ENCODE measurements around the gene TFF1. TPM values are rescaled to one million over a fixed set of nuclear protein-coding genes. Genes with fewer than 3 reads are reported as not detected.
A peak's percentile ranks its signal among the peaks of the same experiment; 100 is the strongest.

The TFF1 gene
- total RNA-seq, 1 donor from 2014 or later: not detected

DNA sequence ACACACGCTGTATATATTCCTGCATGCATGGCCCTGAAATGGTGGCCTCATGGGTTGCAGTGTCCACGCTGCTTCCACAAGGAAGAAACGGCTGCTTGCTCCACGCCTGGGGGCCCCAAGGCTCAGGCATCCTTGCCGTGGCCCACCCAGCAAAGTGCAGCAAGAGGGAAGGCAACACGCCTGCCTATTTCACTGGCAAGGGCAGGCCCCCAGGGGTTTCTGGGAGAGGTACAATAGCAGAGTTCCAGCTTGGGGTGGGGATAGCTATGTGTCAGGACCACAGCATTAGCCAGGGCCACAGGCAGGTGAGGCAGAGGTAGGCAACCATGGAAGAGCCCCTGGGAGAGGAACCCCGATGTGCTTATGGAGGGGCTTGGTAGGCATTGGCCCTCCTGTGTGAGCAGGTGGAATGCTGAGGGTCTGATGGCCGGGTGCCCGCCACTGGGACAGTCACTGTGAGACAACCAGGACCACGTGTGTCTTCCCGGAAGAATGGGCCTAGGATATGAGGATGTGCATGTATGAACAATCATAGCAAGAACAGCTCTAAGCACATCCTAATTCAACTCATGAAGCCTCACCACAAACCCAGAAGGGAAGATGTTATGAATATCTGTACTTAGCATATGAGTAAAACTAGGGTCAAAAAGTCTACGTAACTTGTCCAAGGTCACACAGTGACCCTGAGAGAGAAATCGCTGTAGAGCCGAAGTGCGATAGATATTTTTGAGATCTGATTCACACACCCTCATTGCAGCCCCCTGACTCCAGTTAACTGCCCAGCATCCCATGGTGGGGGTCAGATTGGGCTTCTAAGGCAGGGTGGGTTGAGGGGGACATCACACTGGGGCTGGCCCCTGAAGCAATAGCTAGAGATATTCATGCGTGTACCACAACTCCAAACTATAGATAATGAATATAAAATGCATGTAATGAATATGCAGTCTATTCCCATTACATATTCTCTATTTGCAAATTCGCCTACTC is 27.3 kb downstream of the TFF1 start:
- H3K4me1 Mint-ChIP-seq (ENCODE audit: low read depth): peaks cover 12% of the 10 kb centered on the region

GRCh38 chr21:42337830-42338728 is 28.3 kb downstream of the TFF1 start:
- peak; percentile 66 for DNase-seq (ENCODE audit: low spot score)

More for the DNA sequence above, 27.3 kb downstream of the TFF1 start:
- DNase-seq (ENCODE audit: low spot score): no peak
- no peak overlapping the region for H3K4me3 Mint-ChIP-seq
- no peaks in the 10 kb centered on the region for H3K36me3 Mint-ChIP-seq (ENCODE audit: low read depth)
- intact Hi-C loops (cut with micrococcal nuclease): loop anchor here (1.0 to 5.0 kb wide), 4 partner anchors 53 to 188 kb away; no protein-coding TSS in a partner anchor
- no peak overlapping the region for H3K27ac Mint-ChIP-seq
- H3K9me3 Mint-ChIP-seq: peaks cover 7% of the 10 kb centered on the region
- peaks cover 24% of the 10 kb centered on the region for H3K27me3 Mint-ChIP-seq (ENCODE audit: insufficient read depth)

DNA sequence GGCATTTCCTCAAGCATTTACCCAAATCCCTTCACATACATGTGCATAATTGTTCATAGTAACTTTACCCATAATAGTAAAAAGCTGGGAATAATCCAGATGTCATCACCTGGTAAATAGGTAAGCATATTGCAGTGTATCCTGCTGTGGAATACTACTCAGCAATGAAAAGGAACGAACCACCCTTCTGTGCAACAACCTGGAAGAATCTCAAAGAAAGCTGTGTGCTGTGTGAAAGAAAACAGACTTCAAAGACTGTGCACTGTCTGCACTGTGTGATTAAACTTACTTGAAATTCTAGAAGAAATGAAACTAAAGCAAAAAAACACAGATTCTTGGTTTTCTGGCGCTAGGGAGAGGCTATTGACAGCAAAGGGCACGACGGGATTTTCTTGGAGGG is 29.1 kb downstream of the TFF1 start:
- Mint-ChIP-seq H3K4me3 (no peak overlapping the region), H3K9me3 (peaks cover 7% of the 10 kb centered on the region), H3K27ac (no peak overlapping the region), H3K36me3 (ENCODE audit: low read depth) (no peaks in the 10 kb centered on the region), H3K27me3 (ENCODE audit: insufficient read depth) (peaks cover 30% of the 10 kb centered on the region), H3K4me1 (ENCODE audit: low read depth) (peaks cover 12% of the 10 kb centered on the region)
- intact Hi-C loops (cut with micrococcal nuclease): loop anchor here (5.0 kb wide), 3 partner anchors 55 to 190 kb away; no protein-coding TSS in a partner anchor
- no peak for DNase-seq (ENCODE audit: low spot score)

More at GRCh38 chr21:42337830-42338728, 28.3 kb downstream of the TFF1 start:
- intact Hi-C loops (cut with micrococcal nuclease): loop anchor here (1.0 to 5.0 kb wide), 4 partner anchors 54 to 189 kb away; no protein-coding TSS in a partner anchor
- H3K4me1 Mint-ChIP-seq (ENCODE audit: low read depth): peaks cover 12% of the 10 kb centered on the region
- peaks cover 28% of the 10 kb centered on the region for H3K27me3 Mint-ChIP-seq (ENCODE audit: insufficient read depth)
- peak overlapping the region; percentile 15 for H3K27ac Mint-ChIP-seq
- H3K9me3 Mint-ChIP-seq: peaks cover 7% of the 10 kb centered on the region
- no peak overlapping the region for H3K4me3 Mint-ChIP-seq
- no peaks in the 10 kb centered on the region for H3K36me3 Mint-ChIP-seq (ENCODE audit: low read depth)

DNA sequence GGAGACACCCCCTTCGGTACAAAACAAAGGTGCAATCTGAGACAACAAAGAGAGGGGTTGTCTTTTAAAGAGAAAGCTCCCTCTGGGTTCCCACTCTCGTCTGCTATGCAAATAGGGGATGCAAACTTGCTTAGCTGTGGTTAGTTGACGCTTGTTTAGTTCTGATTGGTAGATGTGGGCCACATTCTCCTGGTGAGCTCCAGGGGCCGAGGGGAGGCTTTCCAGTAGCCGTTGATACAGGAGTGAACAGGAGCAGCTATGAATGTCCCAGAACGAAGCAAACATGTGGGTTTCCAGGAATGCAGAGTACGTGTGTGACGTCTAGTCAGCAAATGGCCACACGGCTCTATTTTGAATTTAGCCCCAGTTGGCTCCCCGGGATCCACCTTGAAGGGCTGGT is 30.3 kb downstream of the TFF1 start:
- intact Hi-C loops (cut with micrococcal nuclease): loop anchor here (5.0 kb wide), 3 partner anchors 56 to 191 kb away; no protein-coding TSS in a partner anchor
- H3K27me3 Mint-ChIP-seq (ENCODE audit: insufficient read depth): peaks cover 35% of the 10 kb centered on the region
- H3K4me3 Mint-ChIP-seq: no peak overlapping the region
- H3K9me3 Mint-ChIP-seq: peaks cover 19% of the 10 kb centered on the region
- H3K36me3 Mint-ChIP-seq (ENCODE audit: low read depth): peaks cover 2% of the 10 kb centered on the region
- no peak for DNase-seq (ENCODE audit: low spot score)
- no peak overlapping the region for H3K27ac Mint-ChIP-seq
- H3K4me1 Mint-ChIP-seq (ENCODE audit: low read depth): peaks cover 12% of the 10 kb centered on the region

DNA sequence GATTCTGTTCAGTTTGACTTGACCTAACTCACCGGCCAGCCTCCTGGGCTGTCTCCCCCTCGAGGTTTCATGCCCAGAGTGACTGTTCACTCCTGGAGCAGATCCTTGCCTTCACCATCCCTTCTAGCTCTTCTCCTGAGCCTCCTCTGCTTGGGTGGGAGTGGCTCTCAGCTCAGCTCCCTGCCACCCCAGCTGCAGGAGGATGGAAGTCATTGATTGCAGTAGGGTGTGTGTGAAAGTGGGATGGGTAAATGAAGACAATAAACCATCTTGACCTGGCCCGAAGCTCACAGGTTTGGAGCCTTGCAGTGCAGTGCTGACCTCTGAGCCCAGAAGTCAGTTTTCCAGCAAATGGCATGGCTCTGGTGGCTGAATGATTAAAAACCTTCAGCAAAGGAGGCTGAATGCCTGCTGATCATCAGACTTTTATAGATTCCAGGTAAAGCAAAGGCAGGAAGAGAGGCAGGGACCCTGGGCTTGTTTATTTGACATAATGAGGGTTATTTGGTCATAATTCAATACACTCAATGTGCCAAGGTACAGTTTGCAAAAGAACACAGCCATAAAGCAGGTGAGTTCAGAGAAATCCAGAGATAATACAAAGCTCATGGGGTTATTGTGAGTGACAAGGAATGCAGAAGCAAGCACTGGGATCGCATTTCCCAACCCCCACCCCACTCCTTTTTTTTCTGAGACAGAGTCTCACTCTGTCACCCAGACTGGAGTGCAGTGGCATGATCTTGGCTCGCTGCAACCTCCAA is 33.6 kb downstream of the TFF1 start:
- Mint-ChIP-seq H3K36me3 (ENCODE audit: low read depth) (peaks cover 2% of the 10 kb centered on the region), H3K4me3 (no peak overlapping the region), H3K4me1 (ENCODE audit: low read depth) (peaks cover 7% of the 10 kb centered on the region), H3K9me3 (peaks cover 24% of the 10 kb centered on the region), H3K27me3 (ENCODE audit: insufficient read depth) (peaks cover 51% of the 10 kb centered on the region), H3K27ac (no peak overlapping the region)
- intact Hi-C loops (cut with micrococcal nuclease): no loop called here
- DNase-seq (ENCODE audit: low spot score): no peak

- Mint-ChIP-seq H3K4me3 (no peak overlapping the region), H3K36me3 (ENCODE audit: low read depth) (peaks cover 2% of the 10 kb centered on the region), H3K27ac (no peak overlapping the region), H3K4me1 (ENCODE audit: low read depth) (no peaks in the 10 kb centered on the region), H3K9me3 (peaks cover 18% of the 10 kb centered on the region), H3K27me3 (ENCODE audit: insufficient read depth) (peaks cover 48% of the 10 kb centered on the region)
- DNase-seq (ENCODE audit: low spot score): no peak
- intact Hi-C loops (cut with micrococcal nuclease): no loop called here
These were observed 34.7 kb downstream of the TFF1 start for GRCh38 chr21:42331660-42332059.

GRCh38 chr21:42330380-42331371 is 35.7 kb downstream of the TFF1 start:
- H3K36me3 Mint-ChIP-seq (ENCODE audit: low read depth): peaks cover 2% of the 10 kb centered on the region
- H3K27ac Mint-ChIP-seq: no peak overlapping the region
- peaks cover 47% of the 10 kb centered on the region for H3K27me3 Mint-ChIP-seq (ENCODE audit: insufficient read depth)
- peaks cover 18% of the 10 kb centered on the region for H3K9me3 Mint-ChIP-seq
- intact Hi-C loops (cut with micrococcal nuclease): no loop called here
- H3K4me1 Mint-ChIP-seq (ENCODE audit: low read depth): no peaks in the 10 kb centered on the region
- no peak for DNase-seq (ENCODE audit: low spot score)
- no peak overlapping the region for H3K4me3 Mint-ChIP-seq

GRCh38 chr21:42324896-42325295 is 41.4 kb downstream of the TFF1 start:
- Mint-ChIP-seq H3K27me3 (ENCODE audit: insufficient read depth) (peaks cover 37% of the 10 kb centered on the region), H3K9me3 (no peaks in the 10 kb centered on the region), H3K4me3 (no peak overlapping the region), H3K4me1 (ENCODE audit: low read depth) (no peaks in the 10 kb centered on the region), H3K36me3 (ENCODE audit: low read depth) (no peaks in the 10 kb centered on the region), H3K27ac (no peak overlapping the region)
- intact Hi-C loops (cut with micrococcal nuclease): no loop called here
- DNase-seq (ENCODE audit: low spot score): no peak

DNA sequence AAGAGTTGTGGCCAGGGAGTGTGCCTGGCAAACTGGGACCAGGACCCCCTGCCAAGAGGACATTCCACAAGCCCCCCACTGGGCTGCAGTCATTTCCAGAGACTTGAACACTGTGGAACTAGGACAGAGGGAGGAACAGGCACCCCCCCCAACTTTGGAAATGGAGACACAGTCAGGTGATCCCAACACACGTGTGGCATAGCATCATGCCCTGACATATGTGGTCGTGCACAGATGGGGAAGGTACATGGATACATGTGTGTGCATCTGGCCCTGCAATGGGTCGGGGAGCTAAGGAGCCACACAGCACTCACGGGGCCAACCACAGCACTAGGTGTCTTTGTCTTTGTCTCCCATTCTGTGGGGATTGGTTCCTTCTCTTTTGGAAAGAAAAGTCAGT is 44.5 kb downstream of the TFF1 start:
- intact Hi-C loops (cut with micrococcal nuclease): no loop called here
- H3K9me3 Mint-ChIP-seq: no peaks in the 10 kb centered on the region
- no peak overlapping the region for H3K4me3 Mint-ChIP-seq
- peaks cover 26% of the 10 kb centered on the region for H3K27me3 Mint-ChIP-seq (ENCODE audit: insufficient read depth)
- DNase-seq (ENCODE audit: low spot score): no peak
- no peaks in the 10 kb centered on the region for H3K36me3 Mint-ChIP-seq (ENCODE audit: low read depth)
- no peak overlapping the region for H3K27ac Mint-ChIP-seq
- no peaks in the 10 kb centered on the region for H3K4me1 Mint-ChIP-seq (ENCODE audit: low read depth)

DNA sequence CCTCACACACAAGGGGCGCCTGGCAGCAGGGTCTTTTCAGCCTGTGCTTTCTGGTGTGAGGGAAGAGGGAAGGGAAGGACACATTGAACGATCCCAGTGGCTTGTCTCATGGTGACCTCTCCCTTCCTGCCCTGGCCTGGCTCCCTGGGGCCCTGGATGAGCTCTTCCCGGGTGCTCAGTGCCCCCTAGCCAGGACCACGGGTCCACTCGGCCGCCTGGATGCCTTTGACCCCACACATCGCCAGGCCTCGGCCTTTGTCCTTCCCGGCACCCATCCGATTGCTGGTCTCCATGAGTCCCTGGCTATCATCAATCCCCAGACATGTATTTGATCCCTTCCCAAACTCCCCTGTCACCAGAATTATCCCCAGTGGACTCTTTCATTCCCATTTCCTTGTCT is 45.1 kb downstream of the TFF1 start:
- intact Hi-C loops (cut with micrococcal nuclease): no loop called here
- H3K27ac Mint-ChIP-seq: no peak overlapping the region

DNA sequence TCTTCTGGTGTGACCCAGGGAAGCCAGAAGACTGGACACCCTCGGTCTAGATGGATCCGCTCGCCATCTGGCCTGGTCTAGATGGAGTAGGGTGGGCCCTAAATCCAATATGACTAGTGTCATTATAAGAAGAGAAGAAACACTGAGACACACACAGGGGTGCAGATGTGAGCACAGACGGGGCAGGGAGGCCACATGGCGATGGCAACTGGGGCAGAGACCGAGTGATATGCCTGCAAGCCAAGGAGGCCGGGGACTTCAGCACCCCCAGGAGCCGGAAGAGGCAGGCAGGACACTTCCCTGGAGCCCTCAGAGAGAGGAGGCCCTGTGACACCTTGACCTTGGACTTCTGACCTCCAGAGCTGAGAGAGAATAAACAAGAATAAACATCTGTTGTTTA is 45.5 kb downstream of the TFF1 start:
- intact Hi-C loops (cut with micrococcal nuclease): no loop called here
- no peaks in the 10 kb centered on the region for H3K9me3 Mint-ChIP-seq
- H3K27ac Mint-ChIP-seq: no peak overlapping the region
- DNase-seq (ENCODE audit: low spot score): no peak
- H3K36me3 Mint-ChIP-seq (ENCODE audit: low read depth): no peaks in the 10 kb centered on the region
- no peaks in the 10 kb centered on the region for H3K4me1 Mint-ChIP-seq (ENCODE audit: low read depth)
- H3K4me3 Mint-ChIP-seq: no peak overlapping the region
- H3K27me3 Mint-ChIP-seq (ENCODE audit: insufficient read depth): peaks cover 21% of the 10 kb centered on the region

More for the DNA sequence above, 45.1 kb downstream of the TFF1 start:
- DNase-seq (ENCODE audit: low spot score): no peak
- H3K27me3 Mint-ChIP-seq (ENCODE audit: insufficient read depth): peaks cover 23% of the 10 kb centered on the region
- no peaks in the 10 kb centered on the region for H3K9me3 Mint-ChIP-seq
- no peaks in the 10 kb centered on the region for H3K36me3 Mint-ChIP-seq (ENCODE audit: low read depth)
- H3K4me3 Mint-ChIP-seq: no peak overlapping the region
- H3K4me1 Mint-ChIP-seq (ENCODE audit: low read depth): no peaks in the 10 kb centered on the region

All from activated T-helper 1 cell treated with anti-CD3 and anti-CD28 coated beads, Interleukin-12 subunit alpha, Interleukin-12 subunit beta, Interleukin-2, Interleukin-4 antibody, amounts not matched to agents 30 ng/mL and 10 ng/mL and 1 ng/mL, durations not matched to agents 14 hours and 24 hours and 36 hours (primary cell).